GM21526 (cell line): Measurements from ENCODE around the gene ECD.

Experiments used
- ATAC-seq: cut with Tn5 transposase; IDR thresholded peaks from one replicate; pipeline ENCODE4 v1.9.1; 2021; ENCODE audit warnings: moderate library complexity; ENCODE audit not compliant: unreplicated experiment, low FRiP score

ECD gene

DNA sequence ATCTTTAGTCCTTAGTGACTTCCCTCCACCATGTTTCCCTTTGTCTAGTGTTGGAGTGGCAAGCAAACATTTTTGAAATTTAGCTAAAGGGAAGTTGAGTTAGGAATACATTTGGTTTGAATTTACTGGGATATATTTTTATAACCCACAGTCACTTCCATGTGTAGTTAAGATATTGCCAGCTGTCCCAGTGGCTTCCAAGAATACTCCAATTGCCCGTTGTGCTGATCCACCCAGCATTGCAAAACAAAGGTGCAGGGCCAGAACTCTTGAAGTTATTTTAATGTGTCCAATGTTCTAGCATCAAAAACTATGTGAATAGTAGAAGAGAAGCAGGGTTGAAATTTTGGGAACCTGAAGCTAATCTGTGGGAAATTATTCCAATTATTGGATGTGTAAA, 68.7 kb downstream of the ECD start:
- no peak for ATAC-seq

DNA sequence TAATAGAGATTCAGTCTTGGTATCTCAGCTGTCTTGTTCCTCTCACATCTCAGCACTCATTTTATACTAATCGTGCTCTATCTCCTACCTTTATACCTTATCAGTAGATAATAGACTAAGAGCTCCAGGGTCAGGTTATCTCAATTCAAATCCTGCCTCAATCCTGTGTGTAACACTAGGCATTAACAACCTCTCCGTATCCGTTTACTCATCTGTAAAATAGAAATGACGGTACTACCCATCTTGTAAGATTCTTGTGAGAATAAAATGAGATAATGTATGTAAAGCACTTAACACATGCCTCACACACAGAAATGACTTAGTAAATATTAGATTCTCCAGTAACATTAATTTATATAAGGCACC, 70.5 kb downstream of the ECD start:
- ATAC-seq = no peak

DNA sequence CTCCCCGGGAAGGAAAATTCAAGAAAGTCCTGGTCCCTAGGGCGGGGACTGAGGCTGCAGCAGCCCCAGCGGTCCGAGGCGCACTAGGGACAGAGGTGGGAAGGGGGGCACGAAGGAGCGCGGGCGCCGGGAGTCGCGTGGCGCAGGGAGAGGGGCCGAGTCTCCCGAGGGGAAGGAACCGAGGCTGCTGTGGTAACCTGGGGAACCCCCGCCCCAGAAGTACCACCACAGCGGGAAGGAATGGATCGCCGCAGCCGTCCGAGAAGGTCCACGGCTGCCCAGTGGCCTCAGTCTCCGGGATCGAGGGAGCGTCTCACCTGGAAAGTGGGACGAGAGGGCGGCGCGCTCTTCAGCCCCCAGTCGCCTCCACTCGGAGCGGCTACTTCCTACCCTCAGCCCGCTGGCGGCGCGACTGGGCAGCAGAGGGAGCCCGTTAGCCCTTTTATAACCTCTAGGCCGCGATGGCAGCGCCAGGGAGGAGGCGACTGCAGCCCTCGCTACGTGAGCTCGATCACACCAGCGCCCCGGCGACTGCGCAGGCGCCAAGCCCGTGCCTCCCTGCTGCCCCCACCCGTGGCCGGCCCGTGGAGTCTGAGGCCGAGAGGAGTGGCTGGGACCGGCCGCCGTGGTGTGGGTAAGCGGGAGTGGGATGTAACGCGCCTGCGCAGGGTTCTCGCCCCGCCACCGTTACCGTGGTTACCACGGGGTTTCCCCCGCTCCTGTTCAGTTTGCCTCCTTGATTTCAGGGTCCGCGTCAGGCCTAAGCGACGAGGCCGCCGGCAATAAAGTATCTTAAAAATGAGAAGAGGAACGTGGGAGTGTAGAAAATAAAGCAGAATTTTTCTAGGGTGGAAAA, 71.1 kb downstream of the ECD start, which contains the start of gene P4HA1:
P4HA1 (minus strand) TSS at position 418 of the 856 bp plus-strand sequence. CDS start 21,983 bp downstream, outside the sequence.
- peak; percentile 83 for ATAC-seq

DNA sequence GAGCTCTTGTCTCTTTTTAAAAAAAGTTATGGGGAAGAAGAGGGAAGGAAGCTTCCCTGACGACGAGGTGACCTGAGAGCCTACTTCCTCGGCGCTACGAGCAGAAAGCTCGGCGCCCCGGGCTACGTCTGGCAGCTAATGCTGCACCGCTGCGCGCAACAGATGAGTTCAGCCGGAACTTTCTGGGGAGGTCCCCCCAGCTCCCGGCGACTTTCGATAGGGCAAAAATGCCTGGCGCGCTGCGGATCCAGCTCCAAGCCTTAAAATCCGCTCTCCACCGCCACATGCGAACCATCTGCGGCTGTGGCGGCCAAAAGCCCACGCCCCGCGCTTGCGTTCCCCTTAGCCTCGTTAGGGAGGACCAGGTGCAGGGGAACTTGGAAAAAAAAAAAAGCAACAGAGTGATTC, 71.8 kb downstream of the ECD start:
- no peak for ATAC-seq

DNA sequence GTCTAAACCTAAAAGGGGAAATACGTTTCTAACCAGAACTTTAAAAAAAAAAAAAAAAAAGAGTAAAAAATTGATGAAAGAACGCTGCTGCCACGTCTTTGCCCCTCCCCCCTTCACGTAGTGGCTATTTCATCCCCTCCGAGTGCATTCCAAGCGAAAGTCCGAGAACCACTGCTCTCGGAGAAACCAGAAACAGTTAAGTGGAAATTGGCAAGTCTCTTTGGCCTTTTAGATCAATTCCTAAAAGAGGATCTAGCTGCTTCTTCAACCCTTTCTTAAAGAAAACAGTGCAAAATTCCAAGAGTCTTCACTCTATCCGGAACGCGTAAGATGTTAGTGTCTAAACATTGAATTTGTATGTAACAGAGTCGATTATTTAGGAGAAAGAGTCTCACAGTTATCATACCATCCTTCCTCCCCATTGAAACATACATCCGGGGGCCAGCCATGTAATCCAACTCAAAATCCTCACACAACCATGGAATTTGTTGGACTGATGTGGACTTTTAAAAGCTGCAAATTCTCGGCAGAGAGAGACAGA, 72.3 kb downstream of the ECD start:
- no peak for ATAC-seq

DNA sequence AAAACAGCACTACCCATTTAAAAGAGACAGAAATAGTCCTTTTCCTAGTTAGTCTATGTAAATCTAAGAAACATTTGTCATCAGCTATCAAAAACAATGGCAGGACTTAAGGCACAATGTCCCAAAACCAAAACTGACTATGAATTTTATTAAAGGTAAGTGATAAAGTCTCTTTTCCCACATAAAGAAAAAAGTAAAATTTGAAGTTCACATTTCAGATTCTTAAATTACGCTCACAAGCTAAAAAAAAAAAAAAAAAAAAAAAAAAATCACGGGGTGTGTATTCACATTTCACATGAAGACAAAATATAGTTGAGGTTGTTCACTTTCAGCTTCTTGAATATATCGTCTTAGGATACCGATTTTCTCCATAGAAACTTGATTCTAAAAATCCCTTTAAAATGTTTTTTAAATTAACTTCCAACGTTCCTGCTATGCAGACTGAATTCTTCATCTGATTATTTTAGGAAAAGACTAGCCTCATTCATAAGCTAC, 72.8 kb downstream of the ECD start:
- no peak for ATAC-seq

- ATAC-seq = no peak
Observed at GRCh38 chr10:73093922-73094850, 73.6 kb downstream of the ECD start.

- no peak for ATAC-seq
Observed at GRCh38 chr10:73092830-73093229, 75.0 kb downstream of the ECD start.

GRCh38 chr10:73088304-73088703, 79.5 kb downstream of the ECD start:
- ATAC-seq = no peak

- ATAC-seq = no peak
Observed at GRCh38 chr10:73086816-73087215, 81.0 kb downstream of the ECD start.

GRCh38 chr10:73084209-73084608, 83.6 kb downstream of the ECD start:
- no peak for ATAC-seq
